Osteocyte (in vitro differentiated cells): ENCODE results near the gene SPATS2L. TPM values are rescaled to one million over a fixed set of nuclear protein-coding genes. Genes with fewer than 3 reads are reported as not detected.
A peak's percentile ranks its signal among the peaks of the same experiment; 100 is the strongest.

ENCODE experiments used
- DNase-seq: peaks from one replicate; pipeline ENCODE4 v3.0.0; 2021; ENCODE audit warnings: mixed read lengths; ENCODE audit not compliant: unreplicated experiment; ENCODE audit errors: extremely low spot score
- H3K27ac Mint-ChIP-seq: one replicate; pipeline ENCODE4 v1.8.0; 2021; ENCODE audit warnings: mild to moderate bottlenecking, mixed read lengths; ENCODE audit not compliant: unreplicated experiment
- H3K27me3 Mint-ChIP-seq: one replicate; pipeline ENCODE4 v1.8.0; 2021; ENCODE audit warnings: mixed read lengths; ENCODE audit not compliant: unreplicated experiment
- H3K36me3 Mint-ChIP-seq: one replicate; pipeline ENCODE4 v1.8.0; 2021; ENCODE audit warnings: mixed read lengths; ENCODE audit not compliant: unreplicated experiment
- H3K4me1 Mint-ChIP-seq: one replicate; pipeline ENCODE4 v1.8.0; 2021; ENCODE audit warnings: mixed read lengths; ENCODE audit not compliant: unreplicated experiment
- H3K4me3 Mint-ChIP-seq: one replicate; pipeline ENCODE4 v1.8.0; 2021; ENCODE audit warnings: mild to moderate bottlenecking, moderate library complexity, mixed read lengths; ENCODE audit not compliant: unreplicated experiment
- H3K9me3 Mint-ChIP-seq: one replicate; pipeline ENCODE4 v1.8.0; 2021; ENCODE audit warnings: mixed read lengths; ENCODE audit not compliant: unreplicated experiment
- total RNA-seq: library from RNA; stranded (reverse); gene quantifications from 2 replicates; pipeline ENCODE4 v1.2.1, GENCODE V29; 2021
- TF ChIP-seq, protein P1 (sequence below): fragments of 200-600 bp; sonication (generic); IDR thresholded peaks from 2 replicates; pipeline ENCODE4 v1.5.0; 2021; ENCODE audit warnings: antibody characterized with exemption, mild to moderate bottlenecking, moderate library complexity

The SPATS2L gene
- total RNA-seq, 1 donor from 2014 or later = 152 TPM

- H3K9me3 Mint-ChIP-seq = no peaks in the 10 kb centered on the region
- TF ChIP-seq, protein P1, sequence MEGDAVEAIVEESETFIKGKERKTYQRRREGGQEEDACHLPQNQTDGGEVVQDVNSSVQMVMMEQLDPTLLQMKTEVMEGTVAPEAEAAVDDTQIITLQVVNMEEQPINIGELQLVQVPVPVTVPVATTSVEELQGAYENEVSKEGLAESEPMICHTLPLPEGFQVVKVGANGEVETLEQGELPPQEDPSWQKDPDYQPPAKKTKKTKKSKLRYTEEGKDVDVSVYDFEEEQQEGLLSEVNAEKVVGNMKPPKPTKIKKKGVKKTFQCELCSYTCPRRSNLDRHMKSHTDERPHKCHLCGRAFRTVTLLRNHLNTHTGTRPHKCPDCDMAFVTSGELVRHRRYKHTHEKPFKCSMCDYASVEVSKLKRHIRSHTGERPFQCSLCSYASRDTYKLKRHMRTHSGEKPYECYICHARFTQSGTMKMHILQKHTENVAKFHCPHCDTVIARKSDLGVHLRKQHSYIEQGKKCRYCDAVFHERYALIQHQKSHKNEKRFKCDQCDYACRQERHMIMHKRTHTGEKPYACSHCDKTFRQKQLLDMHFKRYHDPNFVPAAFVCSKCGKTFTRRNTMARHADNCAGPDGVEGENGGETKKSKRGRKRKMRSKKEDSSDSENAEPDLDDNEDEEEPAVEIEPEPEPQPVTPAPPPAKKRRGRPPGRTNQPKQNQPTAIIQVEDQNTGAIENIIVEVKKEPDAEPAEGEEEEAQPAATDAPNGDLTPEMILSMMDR = no peak
- peaks cover 7% of the 10 kb centered on the region for H3K36me3 Mint-ChIP-seq
- H3K4me1 Mint-ChIP-seq = peaks cover 66% of the 10 kb centered on the region
- no peaks in the 10 kb centered on the region for H3K27me3 Mint-ChIP-seq
- DNase-seq = no peak
- peak overlapping the region; percentile 81 for H3K27ac Mint-ChIP-seq
- no peak overlapping the region for H3K4me3 Mint-ChIP-seq
These were observed 53.1 kb downstream of the SPATS2L start for GRCh38 chr2:200359552-200359951.

- no peak for DNase-seq
- no peaks in the 10 kb centered on the region for H3K27me3 Mint-ChIP-seq
- no peaks in the 10 kb centered on the region for H3K9me3 Mint-ChIP-seq
- peaks cover 66% of the 10 kb centered on the region for H3K4me1 Mint-ChIP-seq
- TF ChIP-seq, protein P1 = no peak
- no peak overlapping the region for H3K4me3 Mint-ChIP-seq
- H3K27ac Mint-ChIP-seq = no peak overlapping the region
- peaks cover 3% of the 10 kb centered on the region for H3K36me3 Mint-ChIP-seq
These were observed 53.9 kb downstream of the SPATS2L start for GRCh38 chr2:200360364-200360763.

- Mint-ChIP-seq H3K36me3 (peaks cover 5% of the 10 kb centered on the region), H3K9me3 (no peaks in the 10 kb centered on the region), H3K27ac (no peak overlapping the region), H3K4me3 (no peak overlapping the region), H3K4me1 (peaks cover 53% of the 10 kb centered on the region), H3K27me3 (no peaks in the 10 kb centered on the region)
- TF ChIP-seq, protein P1 = no peak
- no peak for DNase-seq
These were observed 55.9 kb downstream of the SPATS2L start for GRCh38 chr2:200362202-200362917.

GRCh38 chr2:200363279-200363678 is 56.8 kb downstream of the SPATS2L start:
- Mint-ChIP-seq H3K4me1 (peaks cover 52% of the 10 kb centered on the region), H3K27ac (no peak overlapping the region), H3K4me3 (no peak overlapping the region), H3K27me3 (no peaks in the 10 kb centered on the region), H3K9me3 (no peaks in the 10 kb centered on the region), H3K36me3 (peaks cover 5% of the 10 kb centered on the region)
- TF ChIP-seq, protein P1 = no peak
- DNase-seq = no peak

GRCh38 chr2:200364142-200364541 is 57.6 kb downstream of the SPATS2L start:
- no peak for DNase-seq
- H3K9me3 Mint-ChIP-seq = no peaks in the 10 kb centered on the region
- no peaks in the 10 kb centered on the region for H3K27me3 Mint-ChIP-seq
- peaks cover 5% of the 10 kb centered on the region for H3K36me3 Mint-ChIP-seq
- TF ChIP-seq, protein P1 = no peak
- H3K4me3 Mint-ChIP-seq = no peak overlapping the region
- peak overlapping the region; percentile 9 for H3K27ac Mint-ChIP-seq
- peaks cover 45% of the 10 kb centered on the region for H3K4me1 Mint-ChIP-seq
